ENCODE measurements around the gene RHOU. TPM values are rescaled to one million over a fixed set of nuclear protein-coding genes. Genes with fewer than 3 reads are reported as not detected.

Gene RHOU
- total RNA-seq, 1 experiment from 2014 or later: 6.5 TPM

- intact Hi-C loops (cut with micrococcal nuclease; ENCODE audit: unreplicated experiment): no loop called here
- no peaks in the 10 kb centered on the region for H3K36me3 Mint-ChIP-seq (ENCODE audit: insufficient read depth, unreplicated experiment)
- no peak for TF ChIP-seq CTCF (IDR thresholded peaks at IDR 0.05; ENCODE audit: unreplicated experiment)
- BruUV-seq (replicated peaks): no TSS peak
- H3K9me3 Mint-ChIP-seq (ENCODE audit: low read depth, unreplicated experiment): no peaks in the 10 kb centered on the region
- DNase-seq: peak; percentile 70
- H3K4me3 Mint-ChIP-seq (ENCODE audit: low read depth, unreplicated experiment): no peak overlapping the region
- H3K4me1 Mint-ChIP-seq (ENCODE audit: low read depth, unreplicated experiment): no peaks in the 10 kb centered on the region
- no peaks in the 10 kb centered on the region for H3K27me3 Mint-ChIP-seq (ENCODE audit: unreplicated experiment)
- H3K27ac Mint-ChIP-seq (ENCODE audit: unreplicated experiment): peak overlapping the region; percentile 17
- CTCF ChIA-PET: interaction anchor here (0.9 to 1.6 kb wide), 2 partner anchors 15 to 106 kb away, joined by 4 to 5 read pairs; no protein-coding TSS in a partner anchor
These were observed 13.9 kb upstream of the RHOU start for GRCh38 chr1:228721407-228721806.

- no peak for TF ChIP-seq CTCF (IDR thresholded peaks at IDR 0.05; ENCODE audit: unreplicated experiment)
- Mint-ChIP-seq H3K9me3 (ENCODE audit: low read depth, unreplicated experiment) (no peaks in the 10 kb centered on the region), H3K27ac (ENCODE audit: unreplicated experiment) (no peak overlapping the region)
These were observed 12.0 kb upstream of the RHOU start for GRCh38 chr1:228723287-228723686.

GRCh38 chr1:228723921-228724320 is 11.4 kb upstream of the RHOU start:
- no peak for DNase-seq
- Mint-ChIP-seq H3K9me3 (ENCODE audit: low read depth, unreplicated experiment) (no peaks in the 10 kb centered on the region), H3K27ac (ENCODE audit: unreplicated experiment) (no peak overlapping the region), H3K36me3 (ENCODE audit: insufficient read depth, unreplicated experiment) (no peaks in the 10 kb centered on the region), H3K27me3 (ENCODE audit: unreplicated experiment) (peaks cover 12% of the 10 kb centered on the region), H3K4me3 (ENCODE audit: low read depth, unreplicated experiment) (no peak overlapping the region), H3K4me1 (ENCODE audit: low read depth, unreplicated experiment) (no peaks in the 10 kb centered on the region)
- CTCF ChIA-PET: no interaction called here
- no TSS peak for BruUV-seq (replicated peaks)
- intact Hi-C loops (cut with micrococcal nuclease; ENCODE audit: unreplicated experiment): no loop called here
- no peak for TF ChIP-seq CTCF (IDR thresholded peaks at IDR 0.05; ENCODE audit: unreplicated experiment)

More at GRCh38 chr1:228723287-228723686, 12.0 kb upstream of the RHOU start:
- no peaks in the 10 kb centered on the region for H3K4me1 Mint-ChIP-seq (ENCODE audit: low read depth, unreplicated experiment)
- no TSS peak for BruUV-seq (replicated peaks)
- no peak for DNase-seq
- CTCF ChIA-PET: no interaction called here
- intact Hi-C loops (cut with micrococcal nuclease; ENCODE audit: unreplicated experiment): no loop called here
- H3K27me3 Mint-ChIP-seq (ENCODE audit: unreplicated experiment): peaks cover 12% of the 10 kb centered on the region
- no peak overlapping the region for H3K4me3 Mint-ChIP-seq (ENCODE audit: low read depth, unreplicated experiment)
- H3K36me3 Mint-ChIP-seq (ENCODE audit: insufficient read depth, unreplicated experiment): no peaks in the 10 kb centered on the region

GRCh38 chr1:228725178-228725577 is 10.1 kb upstream of the RHOU start:
- Mint-ChIP-seq H3K27me3 (ENCODE audit: unreplicated experiment) (peaks cover 12% of the 10 kb centered on the region), H3K9me3 (ENCODE audit: low read depth, unreplicated experiment) (no peaks in the 10 kb centered on the region), H3K27ac (ENCODE audit: unreplicated experiment) (no peak overlapping the region), H3K36me3 (ENCODE audit: insufficient read depth, unreplicated experiment) (no peaks in the 10 kb centered on the region), H3K4me3 (ENCODE audit: low read depth, unreplicated experiment) (no peak overlapping the region), H3K4me1 (ENCODE audit: low read depth, unreplicated experiment) (no peaks in the 10 kb centered on the region)
- no peak for TF ChIP-seq CTCF (IDR thresholded peaks at IDR 0.05; ENCODE audit: unreplicated experiment)
- intact Hi-C loops (cut with micrococcal nuclease; ENCODE audit: unreplicated experiment): no loop called here
- DNase-seq: no peak
- CTCF ChIA-PET: no interaction called here
- BruUV-seq (replicated peaks): no TSS peak

Data from Calu3 (cell line).